NCI-H1048 (cell line): ENCODE results near the gene TMEM151B.

Experiments
- DNase-seq: peaks from one replicate; lab custom pipeline; 2025; lab: John Stamatoyannopoulos, UW

Gene TMEM151B

DNA sequence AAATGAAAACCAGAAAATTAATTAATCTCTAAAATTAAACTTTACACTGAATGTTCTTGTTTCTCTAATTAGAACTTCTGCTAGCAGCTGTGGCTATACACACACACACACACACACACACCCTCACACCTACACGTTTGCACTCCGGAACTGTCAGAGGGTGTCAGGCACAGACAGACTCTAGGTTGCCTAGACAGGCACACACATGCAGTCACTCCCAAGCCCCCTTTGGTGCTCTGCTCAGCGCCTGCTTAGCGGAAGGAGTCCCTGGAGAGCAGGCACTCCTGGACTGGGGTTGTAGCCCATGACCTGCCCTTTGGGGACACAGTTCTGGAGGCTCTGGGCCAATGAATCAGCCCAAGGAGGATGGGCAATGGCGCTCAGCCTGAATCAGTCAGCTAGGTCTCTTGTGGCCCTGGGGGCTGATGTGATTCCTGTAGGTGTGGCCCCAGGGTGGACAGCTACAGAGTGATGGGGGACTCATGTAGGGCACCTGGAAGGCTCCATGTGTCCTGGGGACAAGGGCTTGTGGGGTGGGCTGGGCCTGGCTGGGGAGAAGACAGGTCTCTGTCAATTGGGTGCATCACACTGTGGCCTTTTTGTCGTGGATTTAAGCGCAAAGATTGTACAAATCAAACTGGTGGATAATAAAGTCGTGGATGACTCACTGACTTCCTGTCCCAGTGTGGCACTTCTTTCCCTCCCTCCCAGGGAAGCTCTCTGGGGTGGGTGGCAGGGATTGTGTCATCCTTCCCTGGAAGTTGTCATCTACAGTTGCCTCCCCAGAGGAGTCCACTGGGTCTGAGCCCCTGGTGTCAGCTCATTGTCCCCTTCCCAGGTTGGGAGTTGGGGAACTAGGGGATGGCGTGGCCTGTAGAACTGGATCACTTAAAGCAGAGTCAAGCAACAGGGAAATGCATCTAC lies 8.8 kb downstream of the TMEM151B start:
- DNase-seq, result no peak

- no peak for DNase-seq
Observed at GRCh38 chr6:44284121-44284520, 13.9 kb downstream of the TMEM151B start.

DNA sequence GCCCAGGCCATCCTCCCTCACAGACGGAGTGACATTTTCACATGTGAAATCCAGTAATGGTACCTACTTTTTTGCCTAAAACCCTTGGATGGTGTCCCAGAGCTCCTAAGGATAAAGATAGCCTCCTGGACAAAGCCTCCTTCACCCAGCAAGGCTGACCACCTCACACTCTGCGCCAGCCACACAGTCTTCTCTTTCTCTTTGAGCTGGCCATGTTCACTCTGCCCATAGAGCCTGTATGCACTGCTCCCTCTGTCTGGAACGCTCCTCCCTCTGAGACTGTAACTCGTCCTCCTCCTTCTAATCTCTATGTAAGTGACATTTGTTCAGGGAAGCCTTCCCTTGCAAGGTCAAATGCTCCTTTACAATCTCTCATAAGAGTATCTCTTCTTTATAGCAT lies 14.6 kb downstream of the TMEM151B start:
- no peak for DNase-seq

DNA sequence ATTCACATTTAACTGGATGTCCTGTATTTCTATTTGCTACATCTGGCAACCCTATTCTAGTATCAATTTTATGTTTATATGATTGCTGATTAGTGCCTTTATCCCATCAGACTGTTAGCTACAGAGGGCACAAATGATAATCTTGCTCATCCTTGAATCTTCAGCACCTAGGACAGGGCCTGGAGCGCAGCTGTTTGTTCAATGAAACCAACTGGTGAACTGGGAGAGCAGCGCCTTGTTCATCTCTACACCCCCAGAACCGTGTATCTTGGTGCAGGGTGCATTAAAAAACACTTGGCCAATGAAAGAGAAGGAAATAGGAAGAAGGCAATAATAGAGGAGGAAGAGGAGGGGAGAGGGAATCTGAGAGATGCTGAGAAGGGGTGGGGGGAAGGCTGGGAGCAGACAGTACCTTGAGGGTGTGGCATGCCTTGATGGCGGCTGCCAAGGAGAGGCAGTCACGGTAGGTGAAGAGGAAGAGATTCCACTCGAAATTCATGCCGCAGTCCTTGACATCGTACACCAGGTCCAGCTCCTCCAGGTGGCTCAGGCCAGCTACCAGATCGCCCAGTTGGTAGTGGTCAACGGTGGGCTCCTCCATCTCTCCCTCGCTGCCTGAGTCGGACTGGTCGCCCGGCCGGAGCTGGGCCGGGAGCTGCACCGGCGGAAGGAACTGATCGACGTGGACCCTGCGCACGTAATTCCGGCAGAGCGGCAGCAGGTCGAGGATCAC lies 15.5 kb downstream of the TMEM151B start:
- DNase-seq, result no peak

GRCh38 chr6:44286285-44286565 lies 16.0 kb downstream of the TMEM151B start:
- DNase-seq, result no peak

GRCh38 chr6:44286747-44287146 lies 16.5 kb downstream of the TMEM151B start:
- no peak for DNase-seq

DNA sequence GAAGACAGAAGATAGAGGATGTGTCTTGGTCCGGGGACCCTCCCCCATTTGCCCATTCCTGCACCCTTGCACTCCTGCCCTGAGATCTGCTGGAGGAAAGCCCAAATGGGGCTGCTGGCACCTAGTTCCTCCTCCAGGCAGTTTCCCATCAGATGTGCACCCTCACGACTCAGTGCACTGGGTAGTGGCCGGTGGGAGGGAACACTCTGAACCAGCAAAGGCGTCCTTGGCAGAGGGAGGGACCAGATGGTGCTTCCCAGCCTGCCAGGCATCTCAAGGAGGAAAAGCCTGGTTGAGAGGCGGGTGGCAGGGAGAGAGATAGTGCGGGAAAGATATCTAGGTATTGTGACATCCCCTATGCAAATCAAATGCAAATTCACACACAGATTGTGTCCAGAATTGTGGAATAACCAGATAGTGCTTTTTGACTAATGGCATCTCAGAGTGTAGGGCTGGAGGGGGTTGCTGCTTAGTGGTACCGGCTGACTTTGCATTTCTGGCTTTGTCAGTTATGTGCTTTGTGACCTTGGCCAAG lies 19.5 kb downstream of the TMEM151B start:
- DNase-seq, result no peak

GRCh38 chr6:44291841-44292240 lies 21.6 kb downstream of the TMEM151B start:
- DNase-seq, result no peak

DNA sequence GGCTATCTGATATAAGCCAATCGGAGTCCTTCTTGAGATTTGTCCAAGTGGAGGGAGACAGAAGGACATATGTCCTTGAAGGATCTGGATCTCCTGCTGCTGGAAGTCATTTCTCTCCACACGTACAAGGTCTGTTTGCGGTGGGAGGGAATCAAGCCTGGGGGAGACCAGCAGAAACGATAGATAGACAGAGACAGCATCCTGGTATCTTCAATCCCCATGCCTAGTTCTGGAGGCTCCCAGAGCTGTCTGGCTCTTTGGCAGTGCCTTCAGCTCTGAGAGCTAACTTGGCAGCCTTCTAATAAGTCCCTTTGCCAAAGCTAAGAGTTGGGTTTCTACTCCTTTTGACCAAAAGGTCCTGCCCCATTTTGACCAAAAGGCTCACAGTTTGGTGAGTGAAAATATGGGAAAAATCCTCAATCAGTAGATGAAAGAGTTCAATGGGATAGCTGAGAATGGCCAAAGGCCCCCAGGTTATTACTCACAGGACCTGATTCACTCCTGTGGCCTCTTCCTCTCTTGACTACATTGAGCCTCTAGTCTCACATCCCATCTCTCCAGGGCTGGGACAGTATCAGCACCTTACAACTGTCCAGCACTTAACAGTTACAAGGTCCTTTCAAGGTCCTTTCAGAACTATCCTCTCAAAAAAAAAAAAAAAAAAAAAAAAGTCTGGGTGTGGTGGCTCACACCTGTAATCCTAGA lies 22.6 kb downstream of the TMEM151B start:
- no peak for DNase-seq

DNA sequence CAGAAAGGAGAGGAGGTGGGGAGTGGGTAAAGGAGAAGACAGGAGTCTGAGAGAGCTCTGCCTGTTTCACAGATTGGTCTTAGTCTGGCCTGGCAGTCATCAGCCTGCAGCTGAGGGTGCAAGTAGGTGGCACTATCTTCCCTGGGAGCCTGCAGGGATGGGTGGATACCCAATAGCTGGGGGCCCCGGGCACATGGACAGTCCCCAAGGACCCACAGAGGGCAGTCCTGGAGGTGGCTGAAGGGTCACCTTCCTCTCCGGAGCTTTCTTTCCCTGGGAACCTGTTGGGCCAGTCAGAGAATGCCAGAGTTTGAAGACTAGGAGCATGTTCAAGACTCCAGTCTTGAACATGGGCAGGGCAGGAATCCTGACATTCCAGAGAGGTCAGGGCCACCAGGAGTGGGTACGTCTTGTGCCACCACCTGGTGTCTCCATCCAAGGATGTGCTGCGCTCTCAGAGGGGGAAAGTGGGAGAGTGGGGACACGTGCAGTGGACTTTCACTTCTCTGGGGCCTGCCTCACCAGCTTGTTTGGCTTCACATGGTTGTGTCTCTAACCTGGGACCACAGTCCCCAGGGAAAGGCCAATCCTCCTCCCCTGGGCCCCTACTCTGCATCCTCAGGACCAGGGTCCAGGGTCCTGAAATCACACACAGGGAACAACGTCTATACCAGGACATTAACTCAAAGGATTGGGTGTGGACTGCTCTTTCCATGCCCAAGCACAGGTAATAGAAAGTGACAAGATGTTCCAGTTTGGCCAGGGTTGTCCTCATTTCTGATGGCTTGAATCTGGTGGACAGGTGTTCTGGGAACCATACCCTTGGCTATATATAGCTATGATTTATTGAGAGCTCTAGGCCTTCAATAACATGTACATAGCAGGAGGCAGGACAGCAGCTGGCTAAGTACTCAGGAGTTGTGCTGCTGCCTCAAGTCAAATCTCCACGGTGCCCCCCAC lies 24.9 kb downstream of the TMEM151B start:
- DNase-seq, result no peak

- DNase-seq, result no peak
Observed at GRCh38 chr6:44297063-44298038, 27.1 kb downstream of the TMEM151B start.

GRCh38 chr6:44298055-44298803 lies 28.0 kb downstream of the TMEM151B start:
- DNase-seq, result no peak

DNA sequence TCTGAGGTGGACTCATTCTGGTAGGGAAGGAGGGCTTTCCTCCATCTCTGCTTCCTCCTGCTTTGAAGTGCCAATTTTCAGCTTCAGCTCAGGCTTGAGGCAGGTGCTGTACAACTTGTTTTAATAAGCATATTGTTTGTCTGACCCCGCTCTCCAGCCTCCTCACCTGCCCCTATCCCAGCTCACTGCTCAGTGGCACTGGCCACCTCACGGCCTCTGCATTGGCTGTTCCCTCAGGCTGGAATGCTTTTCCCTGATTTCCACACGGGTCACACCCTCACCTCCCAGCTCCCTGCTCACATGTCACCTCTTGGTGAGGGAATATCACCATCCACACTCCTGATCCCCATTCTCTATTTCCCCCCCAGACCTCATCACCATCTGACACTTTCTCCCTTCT lies 28.6 kb downstream of the TMEM151B start:
- no peak for DNase-seq

- DNase-seq, result no peak
Observed at GRCh38 chr6:44300292-44300823, 30.1 kb downstream of the TMEM151B start.

DNA sequence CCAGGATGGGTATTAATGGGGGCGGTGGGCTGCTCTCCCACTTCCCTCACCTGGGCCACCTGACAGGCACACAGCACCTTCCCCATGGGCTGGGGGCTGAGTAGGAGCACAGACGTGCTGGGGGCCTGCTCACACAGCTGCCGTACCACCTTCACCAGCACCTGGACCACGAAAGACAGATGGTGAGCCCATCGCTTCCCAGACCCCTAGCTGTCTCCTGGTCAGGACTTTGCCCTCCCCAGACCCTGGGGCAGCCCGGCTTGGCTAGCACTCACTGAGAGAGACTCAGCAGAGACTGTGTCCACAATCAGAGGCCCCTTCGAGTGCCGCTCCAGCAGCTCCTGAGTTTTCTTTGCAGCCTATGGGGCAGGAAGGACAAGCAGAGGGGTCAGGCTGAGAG lies 30.9 kb downstream of the TMEM151B start:
- DNase-seq, result no peak

DNA sequence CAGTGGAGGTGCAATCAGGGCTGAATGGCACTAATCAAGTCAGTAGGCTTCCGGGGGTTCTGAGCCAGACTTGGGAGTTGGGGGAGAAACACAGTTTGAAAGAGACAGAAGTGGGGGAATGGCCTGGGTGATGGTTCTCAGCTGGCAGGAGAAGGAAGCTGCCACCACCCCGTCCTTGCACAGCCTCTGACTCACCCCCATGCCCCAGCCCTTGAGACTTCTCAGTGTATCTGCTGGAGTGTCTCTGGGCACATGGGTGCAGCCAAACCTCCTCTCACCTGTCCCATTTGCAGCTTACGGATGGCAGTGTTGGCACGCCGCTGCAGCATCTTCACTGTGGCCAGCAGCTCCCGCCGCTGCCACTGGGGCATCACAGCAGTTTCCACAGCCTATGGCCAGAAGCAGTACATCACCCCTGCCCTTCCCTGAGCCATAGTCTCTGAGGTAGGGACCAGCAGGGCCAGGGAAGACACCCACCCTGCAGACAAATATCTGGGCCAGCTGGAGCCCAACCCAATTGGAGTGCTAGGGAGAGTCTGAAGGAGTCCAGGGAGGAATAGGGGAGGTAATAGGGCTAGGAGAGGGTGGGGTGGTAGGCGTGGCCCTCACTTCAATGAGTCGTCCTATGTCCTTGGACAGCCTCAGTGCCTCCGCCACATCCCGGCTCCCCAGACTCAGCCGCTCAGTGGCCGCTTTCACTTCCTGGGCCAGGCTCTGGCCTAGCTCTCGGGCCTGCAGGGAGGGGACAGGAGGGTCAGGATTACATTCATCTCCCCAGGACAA lies 31.7 kb downstream of the TMEM151B start:
- no peak for DNase-seq

DNA sequence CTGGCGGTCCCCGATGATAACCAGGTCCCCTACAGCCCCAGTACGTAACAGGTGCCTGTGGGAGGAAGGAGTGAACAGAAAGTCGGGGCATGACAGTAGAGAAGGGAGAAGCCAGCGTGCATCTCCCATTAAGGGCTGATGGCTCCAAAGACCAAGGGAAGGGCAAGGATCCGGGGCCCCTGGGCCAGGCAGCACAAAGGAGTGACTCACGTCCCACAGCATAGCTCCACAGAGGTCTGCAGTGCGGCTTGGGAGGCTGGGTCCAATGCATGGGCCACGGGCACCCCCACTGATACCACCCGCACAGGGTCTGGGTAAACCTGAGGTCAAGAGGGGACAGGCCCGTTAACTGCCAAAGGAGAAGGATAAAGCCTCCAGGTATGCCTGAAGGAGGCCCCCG lies 32.6 kb downstream of the TMEM151B start:
- DNase-seq, result no peak

- DNase-seq, result no peak
Observed at GRCh38 chr6:44303842-44304241, 33.6 kb downstream of the TMEM151B start.
